ENCODE data around the gene UBR3.

GRCh38 chr2:169798718-169799592 lies 28.3 kb upstream of the UBR3 start, which contains the start of gene SSB:
- TF ChIP-seq EZH2 (IDR thresholded peaks at IDR 0.05; ENCODE audit: low read depth) (no peak), CTCF (conservative IDR thresholded peaks at IDR 0.05) (no peak)
